Measurements from ENCODE around the gene MBNL1. TPM values are rescaled to one million over a fixed set of nuclear protein-coding genes. Genes with fewer than 3 reads are reported as not detected.

Gene MBNL1
- total RNA-seq, 2 donors from 2014 or later = 149 to 191 TPM

GRCh38 chr3:152419748-152420147, 151.0 kb downstream of the MBNL1 start:
- DNase-seq = no peak
- no peak for TF ChIP-seq CTCF (IDR thresholded peaks at IDR 0.05)
- Histone ChIP-seq H3K36me3 (peaks cover 12% of the 10 kb centered on the region), H3K4me3 (no peak overlapping the region), H3K27me3 (no peaks in the 10 kb centered on the region), H3K27ac (no peak overlapping the region), H3K4me1 (no peaks in the 10 kb centered on the region), H3K9ac (ENCODE audit: low read depth in 2 of 2, low read length in 2 of 2) (no peak overlapping the region), H3K9me3 (no peaks in the 10 kb centered on the region)
- intact Hi-C loops (cut with DNase I) = no loop called here

GRCh38 chr3:152421162-152421561, 152.4 kb downstream of the MBNL1 start:
- H3K9me3 ChIP-seq = no peaks in the 10 kb centered on the region
- H3K27ac ChIP-seq = no peak overlapping the region
- DNase-seq = no peak
- no peak overlapping the region for H3K4me3 ChIP-seq
- H3K27me3 ChIP-seq = no peaks in the 10 kb centered on the region
- peaks cover 12% of the 10 kb centered on the region for H3K36me3 ChIP-seq
- intact Hi-C loops (cut with DNase I) = no loop called here
- no peaks in the 10 kb centered on the region for H3K4me1 ChIP-seq
- TF ChIP-seq CTCF (IDR thresholded peaks at IDR 0.05) = no peak
- H3K9ac ChIP-seq (ENCODE audit: low read depth in 2 of 2, low read length in 2 of 2) = no peak overlapping the region

- intact Hi-C loops (cut with DNase I) = no loop called here
- DNase-seq = no peak
- H3K9me3 ChIP-seq = no peaks in the 10 kb centered on the region
- no peak overlapping the region for H3K4me3 ChIP-seq
- no peaks in the 10 kb centered on the region for H3K27me3 ChIP-seq
- TF ChIP-seq CTCF (IDR thresholded peaks at IDR 0.05) = no peak
- H3K36me3 ChIP-seq = no peaks in the 10 kb centered on the region
- no peak overlapping the region for H3K9ac ChIP-seq (ENCODE audit: low read depth in 2 of 2, low read length in 2 of 2)
- H3K4me1 ChIP-seq = no peaks in the 10 kb centered on the region
- no peak overlapping the region for H3K27ac ChIP-seq
Measured at GRCh38 chr3:152426393-152426792, 157.7 kb downstream of the MBNL1 start.

- TF ChIP-seq CTCF (IDR thresholded peaks at IDR 0.05) = no peak
- Histone ChIP-seq H3K27me3 (no peaks in the 10 kb centered on the region), H3K9ac (ENCODE audit: low read depth in 2 of 2, low read length in 2 of 2) (no peak overlapping the region), H3K9me3 (no peaks in the 10 kb centered on the region), H3K4me1 (no peaks in the 10 kb centered on the region), H3K27ac (no peak overlapping the region), H3K36me3 (no peaks in the 10 kb centered on the region), H3K4me3 (no peak overlapping the region)
- DNase-seq = no peak
- intact Hi-C loops (cut with DNase I) = no loop called here
Measured at GRCh38 chr3:152428577-152428976, 159.8 kb downstream of the MBNL1 start.

- H3K4me3 ChIP-seq = no peak overlapping the region
- no peaks in the 10 kb centered on the region for H3K9me3 ChIP-seq
- no peak for TF ChIP-seq CTCF (IDR thresholded peaks at IDR 0.05)
- no peaks in the 10 kb centered on the region for H3K36me3 ChIP-seq
- H3K9ac ChIP-seq (ENCODE audit: low read depth in 2 of 2, low read length in 2 of 2) = no peak overlapping the region
- no peak overlapping the region for H3K27ac ChIP-seq
- DNase-seq = no peak
- H3K4me1 ChIP-seq = no peaks in the 10 kb centered on the region
- no peaks in the 10 kb centered on the region for H3K27me3 ChIP-seq
- intact Hi-C loops (cut with DNase I) = no loop called here
Measured at GRCh38 chr3:152430223-152431002, 161.7 kb downstream of the MBNL1 start.
